ENCODE data around the gene SUPT6H. TPM values are rescaled to one million over a fixed set of nuclear protein-coding genes. Genes with fewer than 3 reads are reported as not detected.
A peak's percentile ranks its signal among the peaks of the same experiment; 100 is the strongest.

Gene SUPT6H
- total and polyA plus RNA-seq, 2 of the 8 experiments (the other 6 are each of a cell fraction or from before 2014, with no cell fraction given) = 32.0 to 59.9 TPM

GRCh38 chr17:28726627-28727491 lies 64.9 kb downstream of the SUPT6H start (continued):
- 0 out of 2 replicates have a peak, but pooled peaks have one; percentile 22 for TF ChIP-seq SUZ12 (IDR thresholded peaks at IDR 0.05; ENCODE audit: low read length)
- peak; percentile 65; the same call in 1 of the 2 replicates for TF ChIP-seq YY1 (IDR thresholded peaks at IDR 0.05; ENCODE audit: low read depth, low read length)
- TF ChIP-seq EP300 (IDR thresholded peaks at IDR 0.05; ENCODE audit: borderline replicate concordance in 1 of 2, low read depth in 2 of 2, low read length in 2 of 2) = peak in 1 of 2 experiments; percentile 70; a peak in 1 of 3 replicates
- no peak for TF ChIP-seq SIRT6 (IDR thresholded peaks at IDR 0.05; ENCODE audit: low read length)
- peak; percentile 68 for TF ChIP-seq TAF1 (IDR thresholded peaks at IDR 0.05; ENCODE audit: low read depth, low read length)
- no peak; the same call in 1 of the 2 replicates for TF ChIP-seq BRCA1 (IDR thresholded peaks at IDR 0.05; ENCODE audit: low read depth, low read length)
- no peak for TF ChIP-seq KDM1A (IDR thresholded peaks at IDR 0.05; ENCODE audit: borderline replicate concordance, low read length)
- peak; percentile 13 for TF ChIP-seq NANOG (IDR thresholded peaks at IDR 0.05; ENCODE audit: insufficient read depth, low read depth, low read length, poor library complexity, severe bottlenecking)
- TF ChIP-seq CREB1 (IDR thresholded peaks at IDR 0.05) = peak; percentile 61; the same call in 1 of the 2 replicates
- TF ChIP-seq RXRA (IDR thresholded peaks at IDR 0.05; ENCODE audit: insufficient read depth, low read depth, low read length) = no peak
- TF ChIP-seq CBX5 (IDR thresholded peaks at IDR 0.05; ENCODE audit: low read depth, low read length) = no peak
- TF ChIP-seq NRF1 (IDR thresholded peaks at IDR 0.05; ENCODE audit: low read depth, low read length) = no peak
- TF ChIP-seq FOSL1 (IDR thresholded peaks at IDR 0.05; ENCODE audit: insufficient read depth, low read depth, low read length) = no peak
- TF ChIP-seq EGR1 (IDR thresholded peaks at IDR 0.05; ENCODE audit: borderline replicate concordance, low read depth, low read length) = peak; percentile 70; the same call in 1 of the 2 replicates
- TF ChIP-seq E2F6 (IDR thresholded peaks at IDR 0.05) = no peak
- no peak for TF ChIP-seq MAFK (IDR thresholded peaks at IDR 0.05; ENCODE audit: low read depth, low read length)
- no peak for TF ChIP-seq ZNF274 (IDR thresholded peaks at IDR 0.05; ENCODE audit: borderline replicate concordance, extremely low read depth, low read length)
- TF ChIP-seq RBBP5 (IDR thresholded peaks at IDR 0.05; ENCODE audit: borderline replicate concordance, low read depth, low read length) = 0 out of 2 replicates have a peak, but pooled peaks have one; percentile 38
- TF ChIP-seq SP2 (IDR thresholded peaks at IDR 0.05; ENCODE audit: low read length) = no peak
- 0 out of 2 replicates have a peak, but pooled peaks have one; percentile 23 for TF ChIP-seq SRF (IDR thresholded peaks at IDR 0.05; ENCODE audit: low read depth, low read length)
- TF ChIP-seq CTBP2 (IDR thresholded peaks at IDR 0.05; ENCODE audit: borderline replicate concordance, insufficient read depth, insufficient read length, low read length) = no peak
- TF ChIP-seq CBX8 (IDR thresholded peaks at IDR 0.05; ENCODE audit: borderline replicate concordance, low read depth, low read length) = no peak
- no peak for TF ChIP-seq JUN (IDR thresholded peaks at IDR 0.05; ENCODE audit: low read depth, low read length)
- peak in 1 of 2 experiments; percentile 69; a peak in 2 of 3 replicates for TF ChIP-seq POLR2A (IDR thresholded peaks at IDR 0.05; ENCODE audit: control extremely low read depth in 1 of 2, low read depth in 2 of 2, low read length in 2 of 2)

Measured in H1 (cell line).